Left lung (tissue), 10 donors: ENCODE data around the gene NOTCH1. TPM values are rescaled to one million over a fixed set of nuclear protein-coding genes. Genes with fewer than 3 reads are reported as not detected.

ENCODE experiments used
- ATAC-seq: fragments of 200-7000 bp; cut with Tn5 transposase; one replicate; pipeline ENCODE4 v1.9.1; 2020; ENCODE audit warnings: moderate library complexity
- DNase-seq, 4 donors: peaks; one replicate each; pipeline ENCODE4 v3.0.0-alpha.2; 2013 to 2020
- H3K27ac ChIP-seq, 2 donors: fragments of 200-600 bp; sonication (generic) in 1 of 2; one replicate each; pipeline versions ENCODE4 v1.5.0 to v1.8.0; 2020 to 2021
- H3K27me3 ChIP-seq, 2 donors: fragments of 200-600 bp; sonication (generic) in 1 of 2; one replicate each; pipeline versions ENCODE4 v1.5.0 to v1.8.0; 2020 to 2021
- H3K36me3 ChIP-seq, 2 donors: fragments of 200-600 bp; sonication (generic) in 1 of 2; one replicate each; pipeline versions ENCODE4 v1.5.0 to v1.8.0; 2020 to 2021
- H3K4me1 ChIP-seq, 2 donors: fragments of 200-600 bp; one replicate each; pipeline ENCODE4 v1.8.0; 2021
- H3K4me3 ChIP-seq, 2 donors: fragments of 200-600 bp; sonication (generic) in 1 of 2; one replicate each; pipeline versions ENCODE4 v1.5.0 to v1.8.0; 2020 to 2021; ENCODE audit warnings: mild to moderate bottlenecking in 1 of 2
- H3K9me3 ChIP-seq, 2 donors: fragments of 200-600 bp; sonication (generic) in 1 of 2; one replicate each; pipeline versions ENCODE4 v1.5.0 to v1.8.0; 2020 to 2021
- intact Hi-C, 2 donors: fragments of 100-400 bp; cut with DNase I; formaldehyde crosslinking; loops; one replicate each; pipeline versions ENCODE4 v1.11.2 to v1.14.2; 2022
- polyA plus RNA-seq, 6 donors: library from polyadenylated mRNA; unstranded; fragments of 120-200 nt; gene quantifications; one replicate each; pipeline ENCODE4 v1.2.1, GENCODE V29; 2013; ENCODE audit not compliant: insufficient read length in 6 of 6
- total RNA-seq, 2 donors: library from RNA; stranded (reverse); fragmentation: NEBNext Ultra II Directional; extraction: Animal tissue kit (Norgen Biotek cat#: 25700); gene quantifications; one replicate each; pipeline ENCODE4 v1.2.1, GENCODE V29; 2021
- TF ChIP-seq, protein P1 (sequence below), 2 donors: fragments of 200-600 bp; sonication (generic) in 1 of 2; IDR thresholded peaks; one replicate each; pipeline versions ENCODE4 v1.5.0 to v1.8.0; 2021; ENCODE audit warnings: antibody characterized with exemption in 2 of 2
- donor health status: DM: no; HTN: yes; CAD: no.
- donor health status: DM: no; HTN: no; CAD: no.

NOTCH1 gene
- total and polyA plus RNA-seq, 8 donors = 21.7 to 102 (median 33.7) TPM

DNA sequence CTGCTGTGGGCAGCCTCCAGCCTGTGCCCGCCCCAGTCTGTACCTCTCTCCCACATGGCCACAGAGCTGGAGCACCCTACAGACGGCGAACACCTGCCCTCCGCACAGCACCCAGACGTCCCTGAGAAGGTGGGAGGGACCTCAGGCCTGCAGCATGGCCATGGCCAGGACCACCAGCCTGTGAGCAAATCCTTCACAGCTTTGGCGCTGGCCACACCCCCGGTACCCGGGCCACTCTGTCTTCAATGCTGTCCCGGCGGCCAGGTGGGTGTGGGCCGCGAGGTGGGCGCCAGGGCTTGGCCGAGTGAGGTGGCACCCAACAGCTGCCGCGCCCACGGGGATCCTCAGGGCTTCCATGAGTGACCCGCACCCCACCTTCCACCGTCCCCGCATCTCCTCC lies 18.7 kb downstream of the NOTCH1 start:
- Histone ChIP-seq H3K27ac (peak overlapping the region; percentile 39 to 46), H3K4me3 (no peak overlapping the region), H3K36me3 (peaks cover 0 to 26% of the 10 kb centered on the region in 2 donors), H3K27me3 (no peaks in the 10 kb centered on the region), H3K9me3 (no peaks in the 10 kb centered on the region), H3K4me1 (peaks cover 51 to 100% of the 10 kb centered on the region in 2 donors)
- intact Hi-C loops = no loop called here
- DNase-seq (no peak), ATAC-seq (no peak)
- TF ChIP-seq, protein P1, sequence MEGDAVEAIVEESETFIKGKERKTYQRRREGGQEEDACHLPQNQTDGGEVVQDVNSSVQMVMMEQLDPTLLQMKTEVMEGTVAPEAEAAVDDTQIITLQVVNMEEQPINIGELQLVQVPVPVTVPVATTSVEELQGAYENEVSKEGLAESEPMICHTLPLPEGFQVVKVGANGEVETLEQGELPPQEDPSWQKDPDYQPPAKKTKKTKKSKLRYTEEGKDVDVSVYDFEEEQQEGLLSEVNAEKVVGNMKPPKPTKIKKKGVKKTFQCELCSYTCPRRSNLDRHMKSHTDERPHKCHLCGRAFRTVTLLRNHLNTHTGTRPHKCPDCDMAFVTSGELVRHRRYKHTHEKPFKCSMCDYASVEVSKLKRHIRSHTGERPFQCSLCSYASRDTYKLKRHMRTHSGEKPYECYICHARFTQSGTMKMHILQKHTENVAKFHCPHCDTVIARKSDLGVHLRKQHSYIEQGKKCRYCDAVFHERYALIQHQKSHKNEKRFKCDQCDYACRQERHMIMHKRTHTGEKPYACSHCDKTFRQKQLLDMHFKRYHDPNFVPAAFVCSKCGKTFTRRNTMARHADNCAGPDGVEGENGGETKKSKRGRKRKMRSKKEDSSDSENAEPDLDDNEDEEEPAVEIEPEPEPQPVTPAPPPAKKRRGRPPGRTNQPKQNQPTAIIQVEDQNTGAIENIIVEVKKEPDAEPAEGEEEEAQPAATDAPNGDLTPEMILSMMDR (IDR thresholded peaks at IDR 0.05) = no peak

DNA sequence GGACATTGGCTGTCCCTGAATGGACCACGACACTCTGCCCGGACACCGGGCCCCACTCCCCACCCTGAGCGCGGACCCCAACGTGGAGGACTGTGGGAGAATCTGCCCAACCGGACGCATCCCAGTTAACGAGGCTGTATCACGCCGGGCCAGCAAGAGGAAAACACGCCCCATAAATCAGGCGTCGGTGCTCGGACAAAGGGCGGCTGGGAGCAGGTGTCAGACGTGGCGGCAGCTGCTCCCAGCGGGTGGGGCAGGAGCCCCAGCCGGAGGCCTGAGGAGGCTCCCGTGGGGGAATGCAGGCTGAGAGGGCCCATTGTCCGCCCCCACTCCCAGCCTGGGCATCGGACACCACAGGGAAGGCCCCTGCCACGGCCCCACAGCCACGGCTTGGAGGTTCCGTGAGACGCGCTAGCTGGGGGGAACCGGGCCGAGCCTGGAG lies 19.2 kb downstream of the NOTCH1 start:
- intact Hi-C loops = no loop called here
- H3K4me3 ChIP-seq = no peak overlapping the region

DNA sequence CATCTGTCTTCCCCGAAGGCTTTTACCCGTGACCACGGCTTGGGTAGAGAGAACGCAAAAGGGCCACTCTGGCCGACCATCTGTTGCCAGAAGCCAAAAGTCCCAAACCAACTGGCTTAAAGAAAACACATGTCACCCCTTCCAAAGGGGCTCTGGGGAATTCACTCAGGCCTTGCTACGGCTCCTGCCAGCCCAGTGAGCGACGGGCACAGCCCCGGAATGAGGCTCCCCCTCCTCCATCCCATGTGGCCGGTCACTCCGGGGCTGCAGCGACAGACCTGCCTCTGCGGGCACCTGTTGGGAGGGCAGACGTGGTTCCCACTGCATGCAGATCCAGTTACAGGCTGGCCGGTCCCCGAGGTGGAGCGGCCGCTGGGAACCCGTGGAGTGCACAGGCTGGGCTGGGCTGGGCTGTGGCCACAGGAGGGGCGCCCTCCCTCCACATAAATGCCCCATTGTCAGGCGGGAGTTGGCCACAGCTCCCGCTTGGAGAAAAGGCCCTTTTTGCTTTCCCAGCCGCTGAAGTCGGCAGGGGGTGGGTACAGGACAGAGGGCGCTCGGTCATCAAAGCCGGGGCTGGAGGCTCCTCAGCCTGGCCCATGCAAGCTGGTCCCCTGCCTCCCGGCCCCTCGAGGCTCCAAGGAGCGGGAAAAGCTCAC lies 19.9 kb downstream of the NOTCH1 start:
- intact Hi-C loops = no loop called here
- ATAC-seq (peak; percentile 50), DNase-seq (peak in 1 of 4 donors; percentile 55)
- Histone ChIP-seq H3K4me1 (peaks cover 53 to 100% of the 10 kb centered on the region in 2 donors), H3K27me3 (no peaks in the 10 kb centered on the region), H3K9me3 (no peaks in the 10 kb centered on the region), H3K4me3 (no peak overlapping the region), H3K27ac (peak overlapping the region; percentile 56 to 84), H3K36me3 (peaks cover 0 to 28% of the 10 kb centered on the region in 2 donors)
- TF ChIP-seq, protein P1 (IDR thresholded peaks at IDR 0.05) = no peak

More for the DNA sequence above, 19.2 kb downstream of the NOTCH1 start:
- Histone ChIP-seq H3K36me3 (peaks cover 0 to 27% of the 10 kb centered on the region in 2 donors), H3K9me3 (no peaks in the 10 kb centered on the region), H3K4me1 (peaks cover 49 to 100% of the 10 kb centered on the region in 2 donors), H3K27ac (peak overlapping the region; percentile 13 to 62), H3K27me3 (no peaks in the 10 kb centered on the region)
- ATAC-seq (no peak), DNase-seq (no peak)
- TF ChIP-seq, protein P1 (IDR thresholded peaks at IDR 0.05) = no peak

DNA sequence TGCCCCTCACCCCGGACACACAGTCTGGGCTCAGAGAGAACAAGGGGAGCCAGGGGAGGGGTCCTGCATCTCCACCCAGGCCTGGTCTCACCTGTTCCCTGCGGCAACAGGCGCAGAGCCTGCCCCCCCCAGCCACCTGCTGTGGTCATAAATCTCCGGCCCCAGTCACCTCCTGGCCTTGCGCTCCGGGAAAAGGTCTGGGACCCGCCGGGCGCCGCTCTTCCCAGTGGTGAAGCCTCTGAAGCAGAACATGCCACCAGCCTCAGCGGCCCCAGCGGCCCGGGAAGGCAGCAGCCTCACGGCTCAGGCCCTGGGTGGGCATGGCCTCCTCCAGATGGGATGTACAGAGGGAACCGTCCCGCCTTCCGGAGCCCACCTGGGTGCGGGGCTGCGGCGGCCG lies 20.6 kb downstream of the NOTCH1 start:
- peaks cover 48 to 100% of the 10 kb centered on the region in 2 donors for H3K4me1 ChIP-seq
- H3K9me3 ChIP-seq = no peaks in the 10 kb centered on the region
- TF ChIP-seq, protein P1 (IDR thresholded peaks at IDR 0.05) = no peak
- DNase-seq (no peak), ATAC-seq (no peak)
- peaks cover 0 to 30% of the 10 kb centered on the region in 2 donors for H3K36me3 ChIP-seq
- H3K4me3 ChIP-seq = no peak overlapping the region
- intact Hi-C loops = no loop called here
- no peaks in the 10 kb centered on the region for H3K27me3 ChIP-seq
- H3K27ac ChIP-seq = peak overlapping the region; percentile 75 to 84

DNA sequence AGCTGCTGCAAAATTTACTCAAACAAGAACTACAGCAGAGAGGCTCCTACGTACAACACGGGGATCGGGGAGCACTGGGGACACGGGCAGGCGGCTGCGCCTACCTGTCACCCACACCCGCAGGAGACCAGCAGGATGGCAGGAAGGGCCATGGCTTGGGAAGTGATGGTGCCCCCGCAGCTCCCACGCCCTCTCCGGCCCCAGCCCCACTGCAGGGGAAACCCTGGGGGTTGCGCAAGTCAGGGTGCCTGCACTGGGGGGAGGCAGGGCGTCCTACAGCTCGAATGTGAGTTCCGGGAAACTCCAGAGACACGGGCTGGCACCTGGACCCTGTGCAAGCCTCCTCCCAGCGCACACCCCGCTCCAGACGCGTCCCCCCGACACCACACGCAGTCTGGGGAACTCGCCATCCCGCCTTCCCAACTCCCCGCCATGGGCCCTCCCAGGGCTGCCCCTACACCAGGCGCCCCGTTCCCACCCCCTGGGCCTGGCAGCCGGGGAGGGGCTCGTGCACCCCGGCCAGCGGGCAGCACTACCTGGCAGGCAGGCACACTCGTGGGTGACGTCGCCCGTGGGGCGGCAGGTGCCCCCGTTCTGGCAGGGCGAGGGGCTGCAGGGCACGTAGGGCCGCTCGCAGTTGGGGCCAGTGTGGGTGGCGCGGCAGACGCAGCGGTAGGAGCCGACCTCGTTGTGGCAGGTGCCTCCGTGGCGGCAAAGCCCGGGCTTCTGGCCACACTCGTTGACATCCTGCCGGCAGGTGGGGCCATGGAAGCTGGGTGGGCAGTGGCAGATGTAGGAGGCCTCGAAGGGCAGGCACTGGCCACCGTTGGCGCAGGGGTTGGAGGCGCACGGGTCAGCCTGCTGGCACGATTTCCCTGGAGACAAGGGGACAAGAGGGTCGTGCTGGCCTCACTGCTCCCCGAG lies 23.3 kb downstream of the NOTCH1 start:
- H3K4me1 ChIP-seq = peaks cover 32 to 86% of the 10 kb centered on the region in 2 donors
- no peaks in the 10 kb centered on the region for H3K9me3 ChIP-seq
- peak; percentile 8 for ATAC-seq
- TF ChIP-seq, protein P1 (IDR thresholded peaks at IDR 0.05) = no peak
- H3K4me3 ChIP-seq = peak overlapping the region in 1 of 2 donors; percentile 23
- H3K27me3 ChIP-seq = no peaks in the 10 kb centered on the region
- peaks cover 0 to 56% of the 10 kb centered on the region in 2 donors for H3K36me3 ChIP-seq
- DNase-seq = peak in 2 of 4 donors; percentile 80 to 90
- intact Hi-C loops = no loop called here
- H3K27ac ChIP-seq = peak overlapping the region; percentile 78 to 84
